Measurements from ENCODE around the gene GYPC.
"Not testable (repeated sequence)": the region's sequence is repeated elsewhere in the genome, so short reads cannot be mapped to it uniquely, and the experiment has no call there.

Gene GYPC

GRCh38 chr2:126655500-126656430, at the start of gene GYPC:
TSS of gene GYPC (plus strand) at chr2:126656158. CDS start at chr2:126656264, 106 bp downstream.
- DNase-seq, result peak; percentile 95 to 99 (median 97)

- DNase-seq, result no peak
These were observed 41.3 kb upstream of the GYPC start for GRCh38 chr2:126614524-126615227.

- no peak for DNase-seq
These were observed 39.3 kb upstream of the GYPC start for GRCh38 chr2:126616606-126617069.

GRCh38 chr2:126620302-126620701, 35.7 kb upstream of the GYPC start:
- peak in 1 of 3 donors; percentile 13 for DNase-seq

GRCh38 chr2:126623000-126623399, 33.0 kb upstream of the GYPC start:
- DNase-seq, result no peak

GRCh38 chr2:126627643-126628042, 28.3 kb upstream of the GYPC start:
- DNase-seq, result no peak

GRCh38 chr2:126634273-126634861, 21.6 kb upstream of the GYPC start:
- peak; percentile 26 to 53 (median 44) for DNase-seq

GRCh38 chr2:126635281-126635680, 20.7 kb upstream of the GYPC start:
- DNase-seq, result no peak

GRCh38 chr2:126635736-126636135, 20.2 kb upstream of the GYPC start:
- DNase-seq, result no peak

- DNase-seq, result no peak
These were observed 18.6 kb upstream of the GYPC start for GRCh38 chr2:126637386-126637785.

GRCh38 chr2:126638746-126639145, 17.2 kb upstream of the GYPC start:
- DNase-seq, result peak; percentile 47 to 62 (median 48)

GRCh38 chr2:126639276-126639675, 16.7 kb upstream of the GYPC start:
- DNase-seq, result no peak

GRCh38 chr2:126641294-126641693, 14.7 kb upstream of the GYPC start:
- DNase-seq, result not testable (repeated sequence)

GRCh38 chr2:126642031-126642430, 13.9 kb upstream of the GYPC start:
- no peak for DNase-seq

GRCh38 chr2:126643431-126643830, 12.5 kb upstream of the GYPC start:
- DNase-seq, result no peak

GRCh38 chr2:126643972-126644371, 12.0 kb upstream of the GYPC start:
- DNase-seq, result no peak

- peak; percentile 52 to 68 (median 63) for DNase-seq
These were observed 11.2 kb upstream of the GYPC start for GRCh38 chr2:126644630-126645191.

- DNase-seq, result peak in 1 of 3 donors; percentile 22
These were observed 10.7 kb upstream of the GYPC start for GRCh38 chr2:126645211-126645618.

- no peak for DNase-seq
These were observed 9.9 kb upstream of the GYPC start for GRCh38 chr2:126646026-126646425.

- peak; percentile 73 to 84 (median 81) for DNase-seq
These were observed 8.1 kb upstream of the GYPC start for GRCh38 chr2:126647714-126648344.

GRCh38 chr2:126648345-126648786, 7.6 kb upstream of the GYPC start:
- not testable (repeated sequence) for DNase-seq

- no peak for DNase-seq
These were observed 6.9 kb upstream of the GYPC start for GRCh38 chr2:126649101-126649500.

Data from suppressor macrophage treated with lipopolysaccharide for 1 hour (primary cell).